Nephron progenitor cell (in vitro differentiated cells): Measurements from ENCODE around the gene SLC44A4.
A peak's percentile ranks its signal among the peaks of the same experiment; 100 is the strongest.

Experiments
- DNase-seq: peaks from one replicate; pipeline ENCODE4 v3.0.0; 2021
- H3K27ac Mint-ChIP-seq: 2 replicates; pipeline ENCODE4 v1.8.0; 2021; ENCODE audit warnings: mild to moderate bottlenecking, moderate library complexity, mixed read lengths
- H3K27me3 Mint-ChIP-seq: 2 replicates; pipeline ENCODE4 v1.8.0; 2021; ENCODE audit warnings: mild to moderate bottlenecking, low read depth, mixed read lengths; ENCODE audit not compliant: poor library complexity
- H3K36me3 Mint-ChIP-seq: 2 replicates; pipeline ENCODE4 v1.8.0; 2021; ENCODE audit warnings: low read depth, mixed read lengths
- H3K4me1 Mint-ChIP-seq: 2 replicates; pipeline ENCODE4 v1.8.0; 2021; ENCODE audit warnings: mixed read lengths
- H3K4me3 Mint-ChIP-seq: 2 replicates; pipeline ENCODE4 v1.8.0; 2021; ENCODE audit warnings: mild to moderate bottlenecking, moderate library complexity, mixed read lengths
- H3K9me3 Mint-ChIP-seq: 2 replicates; pipeline ENCODE4 v1.8.0; 2021; ENCODE audit warnings: mild to moderate bottlenecking, moderate library complexity, mixed read lengths
- CTCF ChIP-seq: fragments of 200-600 bp; sonication (generic); IDR thresholded peaks from 2 replicates; pipeline ENCODE4 v1.5.0; 2021; ENCODE audit warnings: antibody characterized with exemption

The SLC44A4 gene

GRCh38 chr6:31905041-31905440 is 26.2 kb upstream of the SLC44A4 start:
- DNase-seq = no peak
- Mint-ChIP-seq H3K36me3 (no peaks in the 10 kb centered on the region), H3K9me3 (no peaks in the 10 kb centered on the region), H3K27ac (no peak overlapping the region), H3K27me3 (peaks cover under 1% of the 10 kb centered on the region), H3K4me1 (peaks cover 30% of the 10 kb centered on the region), H3K4me3 (no peak overlapping the region)
- no peak for TF ChIP-seq CTCF

GRCh38 chr6:31903957-31904356 is 25.2 kb upstream of the SLC44A4 start:
- Mint-ChIP-seq H3K27me3 (peaks cover 3% of the 10 kb centered on the region), H3K36me3 (no peaks in the 10 kb centered on the region), H3K27ac (no peak overlapping the region), H3K9me3 (no peaks in the 10 kb centered on the region), H3K4me1 (peaks cover 40% of the 10 kb centered on the region), H3K4me3 (peak overlapping the region; percentile 19)
- no peak for DNase-seq
- TF ChIP-seq CTCF = no peak

- Mint-ChIP-seq H3K9me3 (no peaks in the 10 kb centered on the region), H3K27ac (peak within 1 kb of the TSS; percentile 7), H3K4me3 (peak within 1 kb of the TSS; percentile 85), H3K27me3 (peaks cover 3% of the 10 kb centered on the region), H3K4me1 (peaks cover 46% of the 10 kb centered on the region), H3K36me3 (no peaks in the 10 kb centered on the region)
- peak; percentile 94 for DNase-seq
- no peak for TF ChIP-seq CTCF
Measured at GRCh38 chr6:31901953-31902643, 23.3 kb upstream of the SLC44A4 start, which contains the start of gene ZBTB12. Gene ZBTB12, minus strand, starts transcription at chr6:31902086. Its CDS starts 781 bp downstream, at chr6:31901305.

- no peak overlapping the region for H3K27ac Mint-ChIP-seq
- H3K4me1 Mint-ChIP-seq = peaks cover 46% of the 10 kb centered on the region
- no peak for DNase-seq
- peak overlapping the region; percentile 74 for H3K4me3 Mint-ChIP-seq
- peaks cover 3% of the 10 kb centered on the region for H3K27me3 Mint-ChIP-seq
- no peak for TF ChIP-seq CTCF
- H3K9me3 Mint-ChIP-seq = no peaks in the 10 kb centered on the region
- H3K36me3 Mint-ChIP-seq = no peaks in the 10 kb centered on the region
Measured at GRCh38 chr6:31901415-31901952, 22.7 kb upstream of the SLC44A4 start.

GRCh38 chr6:31900917-31901414 is 22.2 kb upstream of the SLC44A4 start:
- H3K4me1 Mint-ChIP-seq = peaks cover 46% of the 10 kb centered on the region
- H3K27me3 Mint-ChIP-seq = peaks cover 3% of the 10 kb centered on the region
- H3K4me3 Mint-ChIP-seq = peak overlapping the region; percentile 74
- no peak overlapping the region for H3K27ac Mint-ChIP-seq
- peaks cover 4% of the 10 kb centered on the region for H3K36me3 Mint-ChIP-seq
- no peaks in the 10 kb centered on the region for H3K9me3 Mint-ChIP-seq
- DNase-seq = peak; percentile 27
- TF ChIP-seq CTCF = no peak
